GM18858 (cell line): ENCODE data around the gene NFYC.
A peak's percentile ranks its signal among the peaks of the same experiment; 100 is the strongest.

Experiments used
- ATAC-seq: cut with Tn5 transposase; IDR thresholded peaks from one replicate; pipeline ENCODE4 v1.9.1; 2021; ENCODE audit not compliant: unreplicated experiment

NFYC gene

GRCh38 chr1:40734882-40735628, 43.6 kb downstream of the NFYC start:
- no peak for ATAC-seq

- ATAC-seq: no peak
These were observed 44.6 kb downstream of the NFYC start for GRCh38 chr1:40736085-40736531.

GRCh38 chr1:40738831-40739230, 47.3 kb downstream of the NFYC start:
- ATAC-seq: no peak

GRCh38 chr1:40739455-40740008, 48.0 kb downstream of the NFYC start:
- ATAC-seq: no peak

- ATAC-seq: no peak
These were observed 48.8 kb downstream of the NFYC start for GRCh38 chr1:40740039-40740996.

GRCh38 chr1:40740997-40741736, 49.7 kb downstream of the NFYC start:
- ATAC-seq: no peak

- no peak for ATAC-seq
These were observed 51.0 kb downstream of the NFYC start for GRCh38 chr1:40742363-40743061.

- ATAC-seq: no peak
These were observed 51.9 kb downstream of the NFYC start for GRCh38 chr1:40743452-40743851.

- no peak for ATAC-seq
These were observed 52.4 kb downstream of the NFYC start for GRCh38 chr1:40743860-40744259.

GRCh38 chr1:40745176-40745575, 53.7 kb downstream of the NFYC start:
- ATAC-seq: no peak

- no peak for ATAC-seq
These were observed 55.0 kb downstream of the NFYC start for GRCh38 chr1:40746344-40747090.

GRCh38 chr1:40748841-40749718, 57.6 kb downstream of the NFYC start:
- ATAC-seq: no peak

- no peak for ATAC-seq
These were observed 58.3 kb downstream of the NFYC start for GRCh38 chr1:40749817-40750216.

- no peak for ATAC-seq
These were observed 59.0 kb downstream of the NFYC start for GRCh38 chr1:40750451-40750908.

GRCh38 chr1:40751802-40752201, 60.3 kb downstream of the NFYC start:
- no peak for ATAC-seq

- ATAC-seq: peak; percentile 48
These were observed 61.8 kb downstream of the NFYC start for GRCh38 chr1:40753142-40753882.

- no peak for ATAC-seq
These were observed 62.7 kb downstream of the NFYC start for GRCh38 chr1:40754201-40754600.

GRCh38 chr1:40755067-40755466, 63.6 kb downstream of the NFYC start:
- ATAC-seq: no peak
